ENCODE results near the gene MX2.
"Not testable (repeated sequence)": the region's sequence is repeated elsewhere in the genome, so short reads cannot be mapped to it uniquely, and the experiment has no call there.

MX2 gene

DNA sequence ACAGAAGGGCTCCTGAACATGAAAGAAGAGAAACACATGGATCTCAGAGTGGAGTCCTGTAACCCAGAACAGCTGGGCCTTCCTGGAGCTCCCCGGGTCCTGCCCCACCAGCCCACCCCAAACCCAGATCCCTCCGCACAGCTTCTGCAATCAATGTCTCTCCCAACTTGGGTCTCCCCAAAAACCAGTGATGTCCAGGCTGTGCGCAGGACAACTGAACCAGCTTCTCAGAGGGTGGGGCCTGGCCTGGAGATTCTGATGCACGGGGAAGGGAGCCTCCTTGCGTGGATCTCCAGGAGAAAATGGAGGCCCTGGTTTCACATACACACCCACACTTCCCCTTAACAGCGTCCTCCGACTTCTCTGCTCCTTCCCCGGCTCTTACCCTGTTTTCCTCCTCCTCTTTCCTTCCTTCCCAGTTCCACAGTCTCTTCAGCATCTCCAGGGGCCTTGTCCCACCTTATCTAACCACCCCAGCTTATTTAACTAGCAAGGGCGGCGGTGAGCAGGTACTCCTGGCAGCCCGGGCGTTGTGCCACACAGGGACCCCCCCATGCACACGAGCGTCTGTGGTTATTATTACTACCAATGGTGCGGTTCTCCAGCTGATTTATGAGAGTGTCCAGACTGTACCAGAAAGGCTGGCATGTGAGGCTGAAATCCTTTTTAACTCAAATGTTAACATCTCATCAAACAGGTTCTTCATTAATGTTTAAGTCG lies 11.2 kb upstream of the MX2 start:
- no peak for TF ChIP-seq Cebpa-rat (IDR thresholded peaks at IDR 0.05)
- H3K27ac ChIP-seq: no peak overlapping the region
- no peaks in the 10 kb centered on the region for H3K9me3 ChIP-seq
- H3K27me3 ChIP-seq: no peaks in the 10 kb centered on the region
- H4K20me1 ChIP-seq: no peaks in the 10 kb centered on the region
- H3K36me3 ChIP-seq: no peaks in the 10 kb centered on the region
- H3K4me2 ChIP-seq: no peak overlapping the region
- H3K4me3 ChIP-seq: no peak overlapping the region
- H3K4me1 ChIP-seq: no peaks in the 10 kb centered on the region; the same call in 1 of the 2 replicates
- H3K9ac ChIP-seq: no peak overlapping the region

DNA sequence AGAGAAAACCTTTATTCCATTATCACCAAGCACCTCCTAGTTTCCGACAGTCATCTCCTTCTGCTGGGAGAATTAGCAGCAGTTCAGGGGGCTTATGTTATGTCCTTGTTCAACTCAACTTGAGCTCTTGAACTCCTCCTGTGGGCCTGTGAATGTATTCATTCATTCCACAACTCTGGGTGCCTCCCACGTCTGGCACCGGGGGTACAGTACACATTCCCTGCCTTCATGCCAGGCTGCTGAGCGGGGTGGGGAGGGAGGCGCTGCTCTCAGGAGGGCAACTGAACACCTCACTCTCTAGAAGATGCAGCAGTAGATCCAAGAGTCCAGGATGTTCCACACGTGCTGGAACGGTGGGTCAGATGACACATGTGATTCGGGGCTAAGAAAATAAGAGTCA lies 4.3 kb upstream of the MX2 start:
- Histone ChIP-seq H3K36me3 (no peaks in the 10 kb centered on the region), H3K4me2 (no peak overlapping the region), H3K4me3 (no peak overlapping the region), H3K27me3 (no peaks in the 10 kb centered on the region), H3K4me1 (peaks cover 28% of the 10 kb centered on the region), H3K9me3 (no peaks in the 10 kb centered on the region), H4K20me1 (no peaks in the 10 kb centered on the region), H3K9ac (no peak overlapping the region), H3K27ac (no peak overlapping the region)
- TF ChIP-seq Cebpa-rat (IDR thresholded peaks at IDR 0.05): no peak

DNA sequence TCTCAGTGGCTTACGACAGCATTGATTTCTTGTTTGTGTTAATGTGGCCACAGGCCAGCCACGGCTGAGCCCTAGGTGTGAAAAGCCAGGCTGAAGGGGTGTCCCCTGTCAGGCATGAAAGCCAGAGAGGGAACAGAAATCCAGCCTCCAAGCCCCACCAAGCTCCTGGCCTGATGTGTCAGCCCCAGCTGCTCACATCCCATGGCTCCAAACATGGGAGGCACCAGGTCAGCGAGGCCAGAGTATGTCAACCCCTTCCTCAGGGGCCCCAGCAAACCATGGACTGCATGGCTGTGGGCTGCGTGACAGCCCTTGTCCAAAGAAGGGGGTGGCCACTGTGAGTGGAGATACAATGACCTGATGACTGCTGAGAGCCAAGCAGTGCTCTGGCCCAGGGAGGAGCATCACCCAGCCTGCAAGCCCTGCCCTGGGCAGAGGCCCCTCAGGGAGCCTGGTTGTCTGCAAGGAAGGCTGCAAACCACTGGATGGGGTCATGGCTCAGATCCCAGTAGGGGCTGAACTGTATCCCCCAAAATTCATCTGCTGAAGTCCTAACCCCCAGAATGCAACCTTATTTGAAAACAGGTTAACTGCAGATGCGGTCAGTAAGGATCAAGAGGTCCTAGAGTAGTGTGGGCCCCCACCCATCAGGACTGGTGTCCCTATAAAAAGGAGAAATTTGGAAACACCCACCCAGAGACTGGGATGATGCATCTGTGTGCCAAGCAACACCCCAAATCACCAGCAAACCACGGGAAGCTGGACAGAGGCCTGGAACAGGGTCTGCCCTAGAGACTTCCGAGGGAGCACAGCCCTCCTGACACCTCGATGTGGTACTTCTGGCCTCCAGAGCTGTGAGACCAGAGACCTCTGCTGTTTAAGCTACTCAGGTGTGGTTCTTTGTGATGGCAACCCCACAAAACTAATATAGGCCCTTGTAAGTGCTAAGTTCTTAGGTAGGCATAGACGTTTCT lies 3.3 kb upstream of the MX2 start:
- H3K27me3 ChIP-seq: no peaks in the 10 kb centered on the region
- TF ChIP-seq Cebpa-rat (IDR thresholded peaks at IDR 0.05): no peak
- peaks cover 38% of the 10 kb centered on the region for H3K4me1 ChIP-seq
- no peak overlapping the region for H3K9ac ChIP-seq
- no peak overlapping the region for H3K4me3 ChIP-seq
- no peaks in the 10 kb centered on the region for H3K9me3 ChIP-seq
- no peaks in the 10 kb centered on the region for H4K20me1 ChIP-seq
- H3K4me2 ChIP-seq: no peak overlapping the region
- H3K27ac ChIP-seq: 0 out of 2 replicates have a peak overlapping the region, but pooled peaks have one; percentile 9
- H3K36me3 ChIP-seq: no peaks in the 10 kb centered on the region

DNA sequence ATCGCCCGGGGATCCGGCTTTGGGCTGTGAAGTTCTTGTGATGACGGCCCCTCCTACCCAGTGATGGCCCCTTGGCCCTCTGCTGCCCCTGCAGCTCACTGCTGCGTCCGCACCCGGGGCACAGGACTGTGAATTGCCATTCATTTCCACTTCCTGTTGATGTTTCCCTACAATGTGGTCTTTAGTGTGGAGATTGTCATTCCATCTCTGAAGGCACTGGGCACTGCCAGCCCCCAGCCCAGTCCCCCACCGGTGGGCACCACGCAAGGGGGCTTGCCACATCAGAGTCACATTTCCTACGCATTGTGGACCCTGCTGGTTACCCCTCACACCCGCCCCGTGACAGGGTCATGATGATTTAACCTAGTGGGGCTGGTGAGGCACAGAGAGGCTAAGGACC lies 2.5 kb upstream of the MX2 start:
- Histone ChIP-seq H3K9me3 (no peaks in the 10 kb centered on the region), H3K4me1 (peaks cover 46% of the 10 kb centered on the region), H3K9ac (no peak overlapping the region), H3K27ac (0 out of 2 replicates have a peak overlapping the region, but pooled peaks have one; percentile 9), H3K36me3 (no peaks in the 10 kb centered on the region), H4K20me1 (no peaks in the 10 kb centered on the region), H3K4me2 (no peak overlapping the region), H3K4me3 (no peak overlapping the region), H3K27me3 (no peaks in the 10 kb centered on the region)
- TF ChIP-seq Cebpa-rat (IDR thresholded peaks at IDR 0.05): no peak

DNA sequence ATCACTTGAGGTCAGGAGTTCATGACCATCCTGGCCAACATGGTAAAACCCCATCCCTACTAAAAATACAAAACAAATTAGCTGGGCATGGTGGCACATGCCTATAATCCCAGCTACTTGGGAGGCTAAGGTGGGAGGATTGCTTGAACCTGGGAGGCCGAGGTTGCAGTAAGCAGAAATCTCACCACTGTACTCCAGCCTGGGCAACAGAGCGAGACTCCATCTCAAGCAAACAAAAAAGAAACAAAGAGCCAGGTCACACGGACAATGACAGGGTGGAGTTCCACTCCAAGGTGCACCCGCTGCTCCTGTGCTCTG lies 2.1 kb upstream of the MX2 start:
- not testable (repeated sequence) for H4K20me1 ChIP-seq, H3K9ac ChIP-seq, H3K4me3 ChIP-seq, H3K27me3 ChIP-seq, H3K4me2 ChIP-seq, H3K27ac ChIP-seq, H3K36me3 ChIP-seq, H3K9me3 ChIP-seq
- H3K4me1 ChIP-seq: peaks cover 50% of the 10 kb centered on the region

DNA sequence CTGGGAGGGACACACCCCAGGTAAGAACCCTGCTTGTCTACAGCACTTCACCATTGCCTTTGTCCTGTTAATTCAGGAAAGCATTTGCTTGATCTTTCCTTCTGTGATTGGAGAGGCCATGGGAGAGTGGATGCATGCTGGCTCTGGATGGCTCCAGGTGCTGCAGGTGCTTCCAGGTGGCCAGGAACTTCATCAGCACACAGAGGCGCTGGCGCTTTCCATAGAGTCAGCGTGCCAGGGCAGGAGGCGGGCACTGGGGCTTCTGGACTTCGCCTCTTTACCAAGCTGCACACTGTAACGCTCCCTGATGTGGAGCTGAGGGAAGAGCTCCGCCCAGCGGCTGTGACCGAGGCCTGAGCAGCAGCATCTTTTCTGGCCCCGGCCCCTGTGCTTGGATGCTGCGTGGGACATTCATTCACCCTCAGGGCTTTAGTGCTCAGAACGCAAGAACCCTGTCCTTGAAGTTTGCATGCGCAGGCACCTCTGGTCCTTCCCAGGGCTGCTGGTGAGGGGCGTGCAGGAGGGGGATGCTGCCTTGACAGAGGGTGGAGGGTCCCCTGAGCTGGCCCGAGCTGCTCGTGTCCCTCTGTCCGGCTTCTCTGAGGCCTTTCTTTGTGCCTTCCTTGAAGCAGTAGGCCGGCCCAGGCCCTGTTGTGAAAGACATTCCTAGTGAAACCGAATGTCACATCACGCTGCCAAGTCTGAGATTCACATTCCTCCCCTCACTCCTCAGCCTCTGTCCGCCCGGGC lies 1.6 kb upstream of the MX2 start:
- Histone ChIP-seq H3K4me1 (peaks cover 55% of the 10 kb centered on the region), H3K27me3 (no peaks in the 10 kb centered on the region), H4K20me1 (no peaks in the 10 kb centered on the region), H3K36me3 (no peaks in the 10 kb centered on the region), H3K27ac (peak overlapping the region; percentile 94), H3K4me2 (peak overlapping the region; percentile 85), H3K4me3 (no peak overlapping the region), H3K9me3 (no peaks in the 10 kb centered on the region), H3K9ac (no peak overlapping the region)
- TF ChIP-seq Cebpa-rat (IDR thresholded peaks at IDR 0.05): no peak

DNA sequence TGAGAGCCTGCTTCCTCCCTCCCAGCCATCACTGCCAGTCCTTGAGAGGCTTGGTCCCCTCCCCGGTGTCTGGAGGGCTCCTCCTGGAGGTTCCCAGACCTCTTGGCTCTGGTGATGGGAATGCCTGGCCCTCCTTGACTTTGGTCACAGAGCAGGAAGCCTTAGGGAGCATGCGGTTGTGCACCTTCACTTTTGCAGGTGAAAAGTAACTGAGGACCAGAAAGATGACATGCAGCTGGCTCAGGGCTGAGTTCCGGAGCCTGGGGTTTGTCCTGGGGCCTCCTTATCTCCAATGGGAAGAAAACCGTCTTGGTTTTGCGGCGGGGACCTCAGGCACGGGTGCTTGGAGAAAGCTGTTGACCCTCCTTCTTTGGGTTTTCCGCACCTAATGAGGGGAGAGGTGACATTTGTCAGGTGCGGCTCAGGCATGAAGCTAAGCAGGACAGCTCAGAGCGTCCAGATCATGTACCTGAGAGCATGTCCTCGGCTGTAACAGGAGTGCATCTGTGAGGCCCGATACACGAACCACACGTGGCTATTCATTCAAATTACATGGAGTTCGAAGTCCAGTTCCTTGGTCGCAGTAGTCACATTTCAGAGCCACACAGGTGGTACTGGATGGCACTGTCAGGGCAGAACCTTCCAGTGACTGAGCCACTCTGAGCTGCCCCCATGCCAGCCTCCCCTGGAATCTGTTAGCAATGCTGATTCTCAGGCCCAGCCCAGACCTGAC lies 608 bp upstream of the MX2 start:
- Histone ChIP-seq H3K4me2 (peak overlapping the region; percentile 85), H3K4me3 (peak overlapping the region; percentile 62)

DNA sequence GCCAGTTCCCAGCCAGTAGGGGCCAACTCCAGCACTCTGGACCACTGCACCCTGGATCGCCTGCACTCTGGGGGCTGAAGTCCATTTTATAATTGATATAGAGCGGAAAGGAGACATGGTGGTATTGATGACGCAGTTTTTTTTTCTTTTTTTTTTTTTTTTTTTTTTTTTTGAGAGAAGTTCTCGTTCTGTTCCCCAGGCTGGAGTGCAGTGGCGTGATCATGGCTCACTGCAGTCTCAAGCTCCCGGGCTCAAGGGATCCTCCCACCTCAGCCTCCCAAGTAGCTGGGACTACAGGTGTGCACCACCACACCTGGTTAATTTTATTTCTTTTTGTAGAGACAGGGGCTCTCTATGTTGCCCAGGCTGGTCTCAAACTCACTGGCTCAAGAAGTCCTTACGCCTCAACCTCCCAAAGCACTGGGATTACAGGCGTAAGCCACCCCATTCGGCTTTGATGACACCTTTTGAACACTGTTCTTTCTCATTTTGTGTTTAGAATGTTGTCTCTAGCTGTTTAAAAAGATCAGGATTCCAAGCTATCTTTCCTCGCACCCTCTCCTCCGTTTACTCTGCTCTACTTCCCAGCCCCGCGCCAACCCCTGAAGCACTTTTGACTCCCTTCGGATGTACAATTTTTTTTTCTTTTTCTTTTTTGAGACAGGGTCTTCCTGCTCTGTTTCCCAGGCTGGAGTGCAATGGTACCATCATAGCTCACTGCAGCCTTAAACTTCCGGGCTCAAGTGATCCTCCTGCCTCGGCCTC lies 960 bp downstream of the MX2 start:
- H3K4me1 ChIP-seq: peaks cover 77% of the 10 kb centered on the region
- no peak for TF ChIP-seq Cebpa-rat (IDR thresholded peaks at IDR 0.05)
- H3K27ac ChIP-seq: peak overlapping the region; percentile 94
- H3K27me3 ChIP-seq: no peaks in the 10 kb centered on the region
- H3K4me2 ChIP-seq: peak overlapping the region; percentile 85
- peaks cover 5% of the 10 kb centered on the region; the same call in 1 of the 2 replicates for H3K36me3 ChIP-seq
- H3K9ac ChIP-seq: peak overlapping the region; percentile 81
- peak overlapping the region; percentile 62 for H3K4me3 ChIP-seq
- H3K9me3 ChIP-seq: no peaks in the 10 kb centered on the region
- H4K20me1 ChIP-seq: no peaks in the 10 kb centered on the region

More for the DNA sequence above, 608 bp upstream of the MX2 start:
- TF ChIP-seq Cebpa-rat (IDR thresholded peaks at IDR 0.05): no peak
- Histone ChIP-seq H3K27me3 (no peaks in the 10 kb centered on the region), H3K36me3 (peaks cover 5% of the 10 kb centered on the region; the same call in 1 of the 2 replicates), H4K20me1 (no peaks in the 10 kb centered on the region), H3K9me3 (no peaks in the 10 kb centered on the region), H3K4me1 (peaks cover 61% of the 10 kb centered on the region), H3K9ac (peak overlapping the region; percentile 81; the same call in 1 of the 2 replicates), H3K27ac (peak overlapping the region; percentile 94)
